ENCODE data around the gene PLD6.

PLD6 gene

GRCh38 chr17:17154981-17155380, 51.2 kb downstream of the PLD6 start:
- H3K9ac ChIP-seq = no peak overlapping the region
- no peak overlapping the region for H2AFZ ChIP-seq (ENCODE audit: low read depth)
- H3K4me1 ChIP-seq (ENCODE audit: low read depth, poor library complexity, severe bottlenecking) = no peaks in the 10 kb centered on the region
- H4K20me1 ChIP-seq (ENCODE audit: insufficient read depth) = no peaks in the 10 kb centered on the region
- H3K36me3 ChIP-seq (ENCODE audit: insufficient read depth) = no peaks in the 10 kb centered on the region
- H3K27ac ChIP-seq = no peak overlapping the region
- no peaks in the 10 kb centered on the region for H3K27me3 ChIP-seq (ENCODE audit: insufficient read depth, low read depth)
- TF ChIP-seq, protein P1, sequence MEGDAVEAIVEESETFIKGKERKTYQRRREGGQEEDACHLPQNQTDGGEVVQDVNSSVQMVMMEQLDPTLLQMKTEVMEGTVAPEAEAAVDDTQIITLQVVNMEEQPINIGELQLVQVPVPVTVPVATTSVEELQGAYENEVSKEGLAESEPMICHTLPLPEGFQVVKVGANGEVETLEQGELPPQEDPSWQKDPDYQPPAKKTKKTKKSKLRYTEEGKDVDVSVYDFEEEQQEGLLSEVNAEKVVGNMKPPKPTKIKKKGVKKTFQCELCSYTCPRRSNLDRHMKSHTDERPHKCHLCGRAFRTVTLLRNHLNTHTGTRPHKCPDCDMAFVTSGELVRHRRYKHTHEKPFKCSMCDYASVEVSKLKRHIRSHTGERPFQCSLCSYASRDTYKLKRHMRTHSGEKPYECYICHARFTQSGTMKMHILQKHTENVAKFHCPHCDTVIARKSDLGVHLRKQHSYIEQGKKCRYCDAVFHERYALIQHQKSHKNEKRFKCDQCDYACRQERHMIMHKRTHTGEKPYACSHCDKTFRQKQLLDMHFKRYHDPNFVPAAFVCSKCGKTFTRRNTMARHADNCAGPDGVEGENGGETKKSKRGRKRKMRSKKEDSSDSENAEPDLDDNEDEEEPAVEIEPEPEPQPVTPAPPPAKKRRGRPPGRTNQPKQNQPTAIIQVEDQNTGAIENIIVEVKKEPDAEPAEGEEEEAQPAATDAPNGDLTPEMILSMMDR (conservative IDR thresholded peaks at IDR 0.05; ENCODE audit: low read depth, low read length) = no peak
- no peak overlapping the region for H3K4me3 ChIP-seq (IDR thresholded peaks at IDR 0.05; ENCODE audit: insufficient read depth, low read depth, low read length)
- no peaks in the 10 kb centered on the region for H3K79me2 ChIP-seq (ENCODE audit: insufficient read depth, low read depth)
- H3K4me2 ChIP-seq = no peak overlapping the region

- no peak overlapping the region for H3K9ac ChIP-seq
- H3K27me3 ChIP-seq (ENCODE audit: insufficient read depth, low read depth) = no peaks in the 10 kb centered on the region
- no peaks in the 10 kb centered on the region for H3K36me3 ChIP-seq (ENCODE audit: insufficient read depth)
- no peak overlapping the region for H2AFZ ChIP-seq (ENCODE audit: low read depth)
- no peak overlapping the region for H3K4me2 ChIP-seq
- no peaks in the 10 kb centered on the region for H4K20me1 ChIP-seq (ENCODE audit: insufficient read depth)
- TF ChIP-seq, protein P1 (conservative IDR thresholded peaks at IDR 0.05; ENCODE audit: low read depth, low read length) = no peak
- H3K79me2 ChIP-seq (ENCODE audit: insufficient read depth, low read depth) = no peaks in the 10 kb centered on the region
- H3K4me1 ChIP-seq (ENCODE audit: low read depth, poor library complexity, severe bottlenecking) = no peaks in the 10 kb centered on the region
- H3K27ac ChIP-seq = no peak overlapping the region
- no peak overlapping the region for H3K4me3 ChIP-seq (IDR thresholded peaks at IDR 0.05; ENCODE audit: insufficient read depth, low read depth, low read length)
These were observed 51.6 kb downstream of the PLD6 start for GRCh38 chr17:17154556-17154955.

DNA sequence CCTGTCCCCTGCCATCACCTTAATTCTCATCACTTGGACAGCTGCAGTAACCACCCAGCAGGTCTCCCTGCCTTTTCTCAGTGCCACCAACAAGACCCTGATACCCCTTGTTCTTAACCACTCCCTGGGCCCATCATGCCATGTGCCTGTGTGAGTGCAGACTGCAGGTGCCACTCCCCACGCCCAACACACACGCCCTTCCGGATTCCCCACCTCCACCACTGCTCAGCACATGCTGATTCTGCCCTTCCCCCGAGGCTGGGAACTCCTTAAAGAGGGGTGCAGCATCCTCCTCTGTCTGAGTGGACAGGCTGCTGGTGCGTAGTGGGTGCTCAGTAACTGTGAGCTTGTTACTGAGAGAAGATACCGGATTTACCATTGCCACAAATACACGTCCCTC, 52.4 kb downstream of the PLD6 start:
- H3K36me3 ChIP-seq (ENCODE audit: insufficient read depth) = no peaks in the 10 kb centered on the region
- H3K27ac ChIP-seq = no peak overlapping the region
- no peaks in the 10 kb centered on the region for H4K20me1 ChIP-seq (ENCODE audit: insufficient read depth)
- no peak overlapping the region for H3K9ac ChIP-seq
- TF ChIP-seq, protein P1 (conservative IDR thresholded peaks at IDR 0.05; ENCODE audit: low read depth, low read length) = no peak
- H3K27me3 ChIP-seq (ENCODE audit: insufficient read depth, low read depth) = no peaks in the 10 kb centered on the region
- H3K4me3 ChIP-seq (IDR thresholded peaks at IDR 0.05; ENCODE audit: insufficient read depth, low read depth, low read length) = no peak overlapping the region
- no peak overlapping the region for H3K4me2 ChIP-seq
- no peaks in the 10 kb centered on the region for H3K79me2 ChIP-seq (ENCODE audit: insufficient read depth, low read depth)
- no peaks in the 10 kb centered on the region for H3K4me1 ChIP-seq (ENCODE audit: low read depth, poor library complexity, severe bottlenecking)
- no peak overlapping the region for H2AFZ ChIP-seq (ENCODE audit: low read depth)

GRCh38 chr17:17153071-17153470, 53.1 kb downstream of the PLD6 start:
- no peaks in the 10 kb centered on the region for H3K36me3 ChIP-seq (ENCODE audit: insufficient read depth)
- no peaks in the 10 kb centered on the region for H3K4me1 ChIP-seq (ENCODE audit: low read depth, poor library complexity, severe bottlenecking)
- H3K27me3 ChIP-seq (ENCODE audit: insufficient read depth, low read depth) = no peaks in the 10 kb centered on the region
- H4K20me1 ChIP-seq (ENCODE audit: insufficient read depth) = no peaks in the 10 kb centered on the region
- no peak overlapping the region for H3K27ac ChIP-seq
- no peak overlapping the region for H2AFZ ChIP-seq (ENCODE audit: low read depth)
- no peak overlapping the region for H3K9ac ChIP-seq
- TF ChIP-seq, protein P1 (conservative IDR thresholded peaks at IDR 0.05; ENCODE audit: low read depth, low read length) = no peak
- H3K4me3 ChIP-seq (IDR thresholded peaks at IDR 0.05; ENCODE audit: insufficient read depth, low read depth, low read length) = no peak overlapping the region
- no peaks in the 10 kb centered on the region for H3K79me2 ChIP-seq (ENCODE audit: insufficient read depth, low read depth)
- no peak overlapping the region for H3K4me2 ChIP-seq
